Neural crest cell (in vitro differentiated cells): ENCODE data around the gene KICS2. TPM values are rescaled to one million over a fixed set of nuclear protein-coding genes. Genes with fewer than 3 reads are reported as not detected.
A peak's percentile ranks its signal among the peaks of the same experiment; 100 is the strongest.

ENCODE experiments used
- DNase-seq: peaks from one replicate; pipeline ENCODE4 v3.0.0; 2021; ENCODE audit warnings: low read depth, mixed read lengths, low spot score
- H3K27ac Mint-ChIP-seq: one replicate; pipeline ENCODE4 v1.8.0; 2021; ENCODE audit warnings: mild to moderate bottlenecking, mixed read lengths; ENCODE audit not compliant: unreplicated experiment
- H3K27me3 Mint-ChIP-seq: 2 replicates; pipeline ENCODE4 v1.8.0; 2021; ENCODE audit warnings: low read depth, mild to moderate bottlenecking, mixed read lengths
- H3K36me3 Mint-ChIP-seq: 2 replicates; pipeline ENCODE4 v1.8.0; 2021; ENCODE audit warnings: low read depth, mild to moderate bottlenecking, mixed read lengths
- H3K4me1 Mint-ChIP-seq: 2 replicates; pipeline ENCODE4 v1.8.0; 2021; ENCODE audit warnings: mixed read lengths
- H3K4me3 Mint-ChIP-seq: one replicate; pipeline ENCODE4 v1.8.0; 2021; ENCODE audit warnings: mild to moderate bottlenecking, mixed read lengths
- H3K9me3 Mint-ChIP-seq: 2 replicates; pipeline ENCODE4 v1.8.0; 2021; ENCODE audit warnings: mixed read lengths
- total RNA-seq: library from RNA; stranded (reverse); gene quantifications from 2 replicates; pipeline ENCODE4 v1.2.1, GENCODE V29; 2021
- TF ChIP-seq, protein P1 (sequence below): fragments of 200-600 bp; sonication (generic); conservative IDR thresholded peaks from 2 replicates; pipeline ENCODE4 v1.5.0; 2021; ENCODE audit warnings: antibody characterized with exemption, mild to moderate bottlenecking

KICS2 gene
- total RNA-seq, 1 donor from 2014 or later: 6.9 TPM

- H3K27me3 Mint-ChIP-seq: no peaks in the 10 kb centered on the region
- H3K36me3 Mint-ChIP-seq: no peaks in the 10 kb centered on the region
- no peak overlapping the region for H3K27ac Mint-ChIP-seq
- no peaks in the 10 kb centered on the region for H3K9me3 Mint-ChIP-seq
- no peak for DNase-seq
- H3K4me3 Mint-ChIP-seq: no peak overlapping the region
- no peaks in the 10 kb centered on the region for H3K4me1 Mint-ChIP-seq
- TF ChIP-seq, protein P1, sequence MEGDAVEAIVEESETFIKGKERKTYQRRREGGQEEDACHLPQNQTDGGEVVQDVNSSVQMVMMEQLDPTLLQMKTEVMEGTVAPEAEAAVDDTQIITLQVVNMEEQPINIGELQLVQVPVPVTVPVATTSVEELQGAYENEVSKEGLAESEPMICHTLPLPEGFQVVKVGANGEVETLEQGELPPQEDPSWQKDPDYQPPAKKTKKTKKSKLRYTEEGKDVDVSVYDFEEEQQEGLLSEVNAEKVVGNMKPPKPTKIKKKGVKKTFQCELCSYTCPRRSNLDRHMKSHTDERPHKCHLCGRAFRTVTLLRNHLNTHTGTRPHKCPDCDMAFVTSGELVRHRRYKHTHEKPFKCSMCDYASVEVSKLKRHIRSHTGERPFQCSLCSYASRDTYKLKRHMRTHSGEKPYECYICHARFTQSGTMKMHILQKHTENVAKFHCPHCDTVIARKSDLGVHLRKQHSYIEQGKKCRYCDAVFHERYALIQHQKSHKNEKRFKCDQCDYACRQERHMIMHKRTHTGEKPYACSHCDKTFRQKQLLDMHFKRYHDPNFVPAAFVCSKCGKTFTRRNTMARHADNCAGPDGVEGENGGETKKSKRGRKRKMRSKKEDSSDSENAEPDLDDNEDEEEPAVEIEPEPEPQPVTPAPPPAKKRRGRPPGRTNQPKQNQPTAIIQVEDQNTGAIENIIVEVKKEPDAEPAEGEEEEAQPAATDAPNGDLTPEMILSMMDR: no peak
Observed at GRCh38 chr12:64252681-64253080, 30.6 kb upstream of the KICS2 start.

DNA sequence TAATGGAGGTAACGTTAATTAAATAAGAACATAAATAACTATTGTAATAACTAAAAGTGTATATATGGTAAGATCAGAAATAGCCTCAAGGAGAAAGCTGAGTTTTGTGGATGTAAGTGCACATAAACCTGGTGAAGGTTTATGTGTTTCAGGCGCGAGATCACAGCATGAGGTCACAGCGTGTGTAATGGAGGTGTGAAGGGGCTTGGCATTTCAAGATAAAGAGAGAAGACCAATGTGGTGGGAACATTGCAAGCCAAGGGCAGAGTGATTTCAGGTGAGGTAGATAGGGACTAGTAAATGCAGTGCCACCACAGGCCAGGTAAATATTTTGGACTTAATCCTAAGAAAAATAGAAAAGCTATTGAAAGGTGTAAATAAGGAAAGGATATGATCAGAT lies 21.7 kb upstream of the KICS2 start:
- no peaks in the 10 kb centered on the region for H3K36me3 Mint-ChIP-seq
- no peak overlapping the region for H3K4me3 Mint-ChIP-seq
- H3K27ac Mint-ChIP-seq: no peak overlapping the region
- DNase-seq: no peak
- no peaks in the 10 kb centered on the region for H3K27me3 Mint-ChIP-seq
- no peaks in the 10 kb centered on the region for H3K9me3 Mint-ChIP-seq
- H3K4me1 Mint-ChIP-seq: no peaks in the 10 kb centered on the region
- TF ChIP-seq, protein P1: no peak

- Mint-ChIP-seq H3K4me1 (no peaks in the 10 kb centered on the region), H3K27ac (no peak overlapping the region), H3K9me3 (no peaks in the 10 kb centered on the region), H3K36me3 (no peaks in the 10 kb centered on the region), H3K27me3 (no peaks in the 10 kb centered on the region), H3K4me3 (no peak overlapping the region)
- DNase-seq: no peak
- TF ChIP-seq, protein P1: no peak
Observed at GRCh38 chr12:64240781-64241180, 18.7 kb upstream of the KICS2 start.

DNA sequence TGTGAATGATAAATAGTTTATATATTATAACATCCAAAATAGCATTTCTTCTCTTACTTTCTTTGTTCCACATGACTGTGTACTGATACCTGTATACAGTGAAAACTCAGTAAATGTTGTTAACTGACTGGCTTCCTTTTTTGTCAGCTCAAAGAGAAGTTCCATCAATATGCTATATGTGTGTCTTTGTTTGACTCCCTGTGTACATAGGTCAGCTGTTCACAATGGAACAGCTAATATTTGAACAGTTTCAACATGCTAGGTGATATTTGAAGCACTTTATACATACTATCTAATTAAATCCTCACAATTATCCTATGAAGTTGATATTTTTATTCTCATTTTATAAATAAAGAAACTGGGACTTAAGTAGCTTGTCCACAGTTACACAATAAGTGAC lies 15.3 kb upstream of the KICS2 start:
- H3K27me3 Mint-ChIP-seq: no peaks in the 10 kb centered on the region

GRCh38 chr12:64236549-64236948 lies 14.5 kb upstream of the KICS2 start:
- TF ChIP-seq, protein P1: no peak
- DNase-seq: no peak
- Mint-ChIP-seq H3K9me3 (no peaks in the 10 kb centered on the region), H3K36me3 (no peaks in the 10 kb centered on the region), H3K4me1 (no peaks in the 10 kb centered on the region), H3K4me3 (no peak overlapping the region), H3K27ac (no peak overlapping the region), H3K27me3 (no peaks in the 10 kb centered on the region)

More for the DNA sequence above, 15.3 kb upstream of the KICS2 start:
- no peak overlapping the region for H3K4me3 Mint-ChIP-seq
- DNase-seq: no peak
- no peaks in the 10 kb centered on the region for H3K36me3 Mint-ChIP-seq
- H3K27ac Mint-ChIP-seq: no peak overlapping the region
- H3K9me3 Mint-ChIP-seq: no peaks in the 10 kb centered on the region
- no peaks in the 10 kb centered on the region for H3K4me1 Mint-ChIP-seq
- TF ChIP-seq, protein P1: no peak

DNA sequence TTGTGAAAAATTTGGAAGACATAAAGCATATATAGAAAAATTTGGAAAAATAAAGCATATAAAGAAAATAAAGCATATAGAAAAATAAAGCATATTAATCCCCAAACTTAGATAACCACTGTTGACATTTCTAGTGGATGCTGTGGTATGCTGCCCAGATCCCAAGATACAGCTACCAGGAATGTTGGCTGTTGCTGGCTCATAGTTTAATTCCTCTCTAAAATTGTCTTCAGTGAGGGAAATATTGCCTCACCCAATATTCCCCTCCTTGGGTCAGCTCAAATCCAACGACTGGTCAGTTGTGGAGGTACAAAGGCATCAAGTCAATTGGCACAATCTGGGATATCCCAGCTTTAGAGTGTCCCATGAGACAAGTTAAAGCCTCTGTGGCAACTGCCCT lies 10.1 kb upstream of the KICS2 start:
- H3K4me1 Mint-ChIP-seq: no peaks in the 10 kb centered on the region
- H3K4me3 Mint-ChIP-seq: no peak overlapping the region
- TF ChIP-seq, protein P1: no peak
- DNase-seq: no peak
- H3K27me3 Mint-ChIP-seq: no peaks in the 10 kb centered on the region
- peak overlapping the region; percentile 62 for H3K27ac Mint-ChIP-seq
- H3K9me3 Mint-ChIP-seq: no peaks in the 10 kb centered on the region
- no peaks in the 10 kb centered on the region for H3K36me3 Mint-ChIP-seq
